ENCODE results near the gene BLID. TPM values are rescaled to one million over a fixed set of nuclear protein-coding genes. Genes with fewer than 3 reads are reported as not detected.

The BLID gene
- total RNA-seq, 1 experiment from 2014 or later = not detected

DNA sequence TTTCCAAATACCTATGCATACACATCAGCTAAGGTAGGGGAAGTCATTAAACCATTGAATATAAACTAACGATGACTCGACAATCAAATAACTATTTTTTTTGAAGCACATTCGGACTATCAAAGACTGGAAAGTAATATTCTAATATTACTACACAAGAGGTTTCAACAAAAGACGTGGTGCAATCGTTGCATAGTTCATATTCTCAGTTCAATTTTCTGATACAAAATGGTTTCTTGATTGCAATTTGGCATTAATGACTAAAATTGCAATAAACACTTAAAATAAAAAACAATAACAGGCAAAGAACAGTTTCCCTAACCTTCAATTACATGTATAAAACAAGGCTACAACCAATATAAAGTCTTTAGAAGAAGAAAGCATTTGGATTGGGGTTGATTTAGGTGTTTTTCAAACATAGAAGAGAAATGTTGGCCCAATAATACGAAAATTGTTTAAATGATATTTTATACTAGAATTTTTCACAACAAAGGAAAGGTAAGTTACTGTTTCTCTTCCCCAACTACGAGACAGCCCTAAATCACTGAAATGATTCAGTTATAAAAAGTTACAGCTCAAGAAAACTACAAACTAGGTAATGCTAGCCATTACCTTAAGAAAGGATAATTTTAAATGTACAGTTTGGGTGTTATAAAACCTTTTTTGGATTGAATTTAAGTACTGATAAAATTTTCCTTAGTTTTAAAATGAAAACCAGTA is 17.6 kb downstream of the BLID start:
- Histone ChIP-seq H3K27me3 (replicated peaks; ENCODE audit: control insufficient read depth, insufficient read depth, low read length) (no peaks in the 10 kb centered on the region; the same call in 1 of the 2 replicates), H3K9me3 (no peaks in the 10 kb centered on the region), H3K4me3 (ENCODE audit: low read depth, low read length) (no peak overlapping the region), H3K36me3 (ENCODE audit: control insufficient read depth, insufficient read depth, low read length) (no peaks in the 10 kb centered on the region), H3K4me1 (no peaks in the 10 kb centered on the region)
- intact Hi-C loops (cut with micrococcal nuclease; ENCODE audit: unreplicated experiment) = no loop called here
- no TSS peak for BruUV-seq (replicated peaks)
- Mint-ChIP-seq H3K4me3 (ENCODE audit: unreplicated experiment) (no peak overlapping the region), H3K9me3 (ENCODE audit: unreplicated experiment) (no peaks in the 10 kb centered on the region), H3K27me3 (ENCODE audit: insufficient read depth, unreplicated experiment) (peaks cover 38% of the 10 kb centered on the region), H3K27ac (ENCODE audit: unreplicated experiment) (no peak overlapping the region), H3K4me1 (ENCODE audit: low read depth, unreplicated experiment) (no peaks in the 10 kb centered on the region), H3K36me3 (ENCODE audit: insufficient read depth, unreplicated experiment) (no peaks in the 10 kb centered on the region)
- ChIA-PET CTCF (no interaction called here), POLR2A (no interaction called here)
- TF ChIP-seq, protein P1, sequence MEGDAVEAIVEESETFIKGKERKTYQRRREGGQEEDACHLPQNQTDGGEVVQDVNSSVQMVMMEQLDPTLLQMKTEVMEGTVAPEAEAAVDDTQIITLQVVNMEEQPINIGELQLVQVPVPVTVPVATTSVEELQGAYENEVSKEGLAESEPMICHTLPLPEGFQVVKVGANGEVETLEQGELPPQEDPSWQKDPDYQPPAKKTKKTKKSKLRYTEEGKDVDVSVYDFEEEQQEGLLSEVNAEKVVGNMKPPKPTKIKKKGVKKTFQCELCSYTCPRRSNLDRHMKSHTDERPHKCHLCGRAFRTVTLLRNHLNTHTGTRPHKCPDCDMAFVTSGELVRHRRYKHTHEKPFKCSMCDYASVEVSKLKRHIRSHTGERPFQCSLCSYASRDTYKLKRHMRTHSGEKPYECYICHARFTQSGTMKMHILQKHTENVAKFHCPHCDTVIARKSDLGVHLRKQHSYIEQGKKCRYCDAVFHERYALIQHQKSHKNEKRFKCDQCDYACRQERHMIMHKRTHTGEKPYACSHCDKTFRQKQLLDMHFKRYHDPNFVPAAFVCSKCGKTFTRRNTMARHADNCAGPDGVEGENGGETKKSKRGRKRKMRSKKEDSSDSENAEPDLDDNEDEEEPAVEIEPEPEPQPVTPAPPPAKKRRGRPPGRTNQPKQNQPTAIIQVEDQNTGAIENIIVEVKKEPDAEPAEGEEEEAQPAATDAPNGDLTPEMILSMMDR (IDR thresholded peaks at IDR 0.05; ENCODE audit: insufficient read depth in 1 of 2, low read depth in 1 of 2, low read length in 1 of 2, severe bottlenecking in 1 of 2, unreplicated experiment in 1 of 2) = no peak
- no peak for DNase-seq

DNA sequence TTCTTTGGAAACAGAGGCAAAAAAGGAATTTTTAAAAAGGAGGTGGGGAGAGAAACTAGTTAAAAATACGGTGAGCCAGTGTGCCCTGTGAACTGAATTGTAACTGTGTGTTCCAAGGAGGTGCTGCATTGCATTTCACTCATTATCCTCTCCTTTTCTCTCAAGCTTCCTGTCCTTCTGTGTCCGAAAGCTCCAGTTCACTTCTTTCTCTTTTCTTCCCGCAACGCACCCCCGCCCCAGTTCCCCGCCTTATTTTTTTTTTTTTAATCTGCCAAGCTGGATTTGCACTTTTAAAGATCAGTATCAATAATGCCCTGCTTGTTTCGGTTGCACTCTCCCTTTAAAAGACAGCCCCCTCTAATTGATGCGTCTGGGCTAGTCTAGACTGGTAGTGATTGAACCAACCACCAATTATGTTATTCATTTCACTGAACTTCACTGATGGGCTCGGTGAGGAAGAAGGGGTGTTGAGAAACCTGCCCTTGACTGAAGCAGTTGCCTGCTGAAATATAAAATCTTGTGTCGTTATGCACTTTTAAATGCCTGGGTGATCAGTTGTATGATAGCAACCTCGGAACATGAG is 18.5 kb downstream of the BLID start:
- no TSS peak for BruUV-seq (replicated peaks)
- intact Hi-C loops (cut with micrococcal nuclease; ENCODE audit: unreplicated experiment) = no loop called here
- no peak for DNase-seq
- Mint-ChIP-seq H3K4me1 (ENCODE audit: low read depth, unreplicated experiment) (no peaks in the 10 kb centered on the region), H3K4me3 (ENCODE audit: unreplicated experiment) (no peak overlapping the region), H3K27me3 (ENCODE audit: insufficient read depth, unreplicated experiment) (peaks cover 40% of the 10 kb centered on the region), H3K36me3 (ENCODE audit: insufficient read depth, unreplicated experiment) (no peaks in the 10 kb centered on the region), H3K27ac (ENCODE audit: unreplicated experiment) (no peak overlapping the region), H3K9me3 (ENCODE audit: unreplicated experiment) (no peaks in the 10 kb centered on the region)
- no peaks in the 10 kb centered on the region for H3K9me3 ChIP-seq
- ChIA-PET CTCF (no interaction called here), POLR2A (no interaction called here)
- TF ChIP-seq, protein P1 (IDR thresholded peaks at IDR 0.05; ENCODE audit: insufficient read depth in 1 of 2, low read depth in 1 of 2, low read length in 1 of 2, severe bottlenecking in 1 of 2, unreplicated experiment in 1 of 2) = no peak
- no peak overlapping the region for H3K4me3 ChIP-seq (ENCODE audit: low read depth, low read length)
- H3K27me3 ChIP-seq (replicated peaks; ENCODE audit: control insufficient read depth, insufficient read depth, low read length) = no peaks in the 10 kb centered on the region
- no peaks in the 10 kb centered on the region for H3K36me3 ChIP-seq (ENCODE audit: control insufficient read depth, insufficient read depth, low read length)
- H3K4me1 ChIP-seq = no peaks in the 10 kb centered on the region

DNA sequence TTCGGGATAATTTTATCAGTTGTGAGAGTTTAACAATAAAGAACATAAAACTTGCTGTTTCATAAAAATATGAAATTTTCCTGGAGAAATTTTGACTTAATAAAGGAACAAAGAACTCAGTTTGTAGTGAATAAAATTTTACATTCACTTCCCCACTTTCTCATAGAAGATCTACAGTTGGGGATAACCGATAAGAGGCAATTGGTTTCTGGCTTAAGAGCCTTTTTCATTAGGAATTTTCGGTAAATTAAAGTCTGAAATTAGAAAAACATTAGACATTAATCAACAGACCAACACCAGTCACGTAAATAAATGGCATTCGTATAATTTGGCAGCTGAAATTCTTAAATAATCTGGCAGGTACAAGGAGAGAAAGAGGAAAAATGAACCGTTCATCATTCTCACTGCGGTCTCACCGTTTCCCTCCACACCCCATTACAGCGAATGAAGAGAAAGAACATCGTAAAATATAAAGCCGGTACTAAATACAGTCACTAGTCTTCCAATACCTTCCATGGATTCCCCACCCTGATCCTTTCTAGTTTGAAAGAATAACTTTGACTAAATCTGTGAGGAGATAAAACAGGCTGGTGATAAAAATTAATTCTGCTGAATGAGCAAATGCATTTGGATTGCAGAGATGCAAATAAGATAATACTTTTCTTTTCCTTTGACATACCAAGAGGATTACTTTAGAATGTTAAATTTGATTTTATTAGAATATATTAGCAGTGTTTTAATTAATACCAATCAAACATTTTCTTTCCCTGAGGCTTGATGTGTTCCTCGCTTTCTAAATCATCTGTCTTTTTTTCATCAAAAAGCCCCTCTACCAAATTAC is 19.5 kb downstream of the BLID start:
- no peaks in the 10 kb centered on the region for H3K36me3 Mint-ChIP-seq (ENCODE audit: insufficient read depth, unreplicated experiment)
- ChIA-PET CTCF (no interaction called here), POLR2A (no interaction called here)
- no peak overlapping the region for H3K4me3 Mint-ChIP-seq (ENCODE audit: unreplicated experiment)
- BruUV-seq (replicated peaks) = no TSS peak
- H3K9me3 Mint-ChIP-seq (ENCODE audit: unreplicated experiment) = no peaks in the 10 kb centered on the region
- no peak for DNase-seq
- intact Hi-C loops (cut with micrococcal nuclease; ENCODE audit: unreplicated experiment) = no loop called here
- TF ChIP-seq, protein P1 (IDR thresholded peaks at IDR 0.05; ENCODE audit: insufficient read depth in 1 of 2, low read depth in 1 of 2, low read length in 1 of 2, severe bottlenecking in 1 of 2, unreplicated experiment in 1 of 2) = no peak
- Histone ChIP-seq H3K4me3 (ENCODE audit: low read depth, low read length) (no peak overlapping the region), H3K36me3 (ENCODE audit: control insufficient read depth, insufficient read depth, low read length) (no peaks in the 10 kb centered on the region), H3K4me1 (no peaks in the 10 kb centered on the region), H3K27me3 (replicated peaks; ENCODE audit: control insufficient read depth, insufficient read depth, low read length) (no peaks in the 10 kb centered on the region), H3K9me3 (no peaks in the 10 kb centered on the region)
- peaks cover 48% of the 10 kb centered on the region for H3K27me3 Mint-ChIP-seq (ENCODE audit: insufficient read depth, unreplicated experiment)
- no peak overlapping the region for H3K27ac Mint-ChIP-seq (ENCODE audit: unreplicated experiment)
- H3K4me1 Mint-ChIP-seq (ENCODE audit: low read depth, unreplicated experiment) = no peaks in the 10 kb centered on the region
